Liver (tissue), 9 donors: ENCODE measurements around the gene STYXL2. TPM values are rescaled to one million over a fixed set of nuclear protein-coding genes. Genes with fewer than 3 reads are reported as not detected.

Experiments used
- DNase-seq: peaks from one replicate; pipeline ENCODE4 v3.0.0-alpha.2; 2017; ENCODE audit warnings: low spot score
- H3K27ac ChIP-seq, 2 donors: one replicate each; pipeline ENCODE4 v1.7.0; 2013; ENCODE audit warnings: inconsistent platforms in 2 of 2, low read length in 2 of 2, control low read depth in 1 of 2, low read depth in 1 of 2, mild to moderate bottlenecking in 1 of 2
- H3K27me3 ChIP-seq, 4 donors: one replicate each; pipeline versions ENCODE4 v1.6.1 to v1.7.0; 2013; ENCODE audit warnings: low read length in 3 of 4, inconsistent platforms in 1 of 4, mild to moderate bottlenecking in 1 of 4, moderate library complexity in 1 of 4; ENCODE audit not compliant: control insufficient read depth in 4 of 4, insufficient read depth in 4 of 4
- H3K36me3 ChIP-seq, 4 donors: one replicate each; pipeline versions ENCODE4 v1.6.1 to v1.7.0; 2013; ENCODE audit warnings: low read length in 3 of 4, mild to moderate bottlenecking in 3 of 4, low read depth in 1 of 4, moderate library complexity in 1 of 4; ENCODE audit not compliant: control insufficient read depth in 4 of 4, insufficient read depth in 3 of 4
- H3K4me1 ChIP-seq, 4 donors: one replicate each; pipeline versions ENCODE4 v1.6.1 to v1.7.0; 2013; ENCODE audit warnings: low read length in 3 of 4, mild to moderate bottlenecking in 3 of 4, moderate library complexity in 1 of 4; ENCODE audit not compliant: control insufficient read depth in 4 of 4, insufficient read depth in 4 of 4
- H3K4me3 ChIP-seq, 3 donors: one replicate each; pipeline versions ENCODE4 v1.6.1 to v1.7.0; 2013; ENCODE audit warnings: low read length in 3 of 3, control low read depth in 1 of 3, low read depth in 1 of 3, mild to moderate bottlenecking in 1 of 3
- H3K9ac ChIP-seq, 2 donors: one replicate each; pipeline ENCODE4 v1.7.0; 2013; ENCODE audit warnings: low read length in 2 of 2, mild to moderate bottlenecking in 2 of 2, moderate library complexity in 2 of 2, control low read depth in 1 of 2, low read depth in 1 of 2
- H3K9me3 ChIP-seq, 4 donors: one replicate each; pipeline versions ENCODE4 v1.6.1 to v1.7.0; 2013; ENCODE audit warnings: low read length in 3 of 4; ENCODE audit not compliant: control insufficient read depth in 4 of 4
- EGR1 ChIP-seq, 2 donors: IDR thresholded peaks; 2 replicates each; pipeline ENCODE4 v1.6.1; 2016 to 2018; ENCODE audit warnings: antibody characterized with exemption in 2 of 2, low read depth in 2 of 2
- FOXA1 ChIP-seq: IDR thresholded peaks from 2 replicates; pipeline ENCODE4 v1.6.1; 2016; ENCODE audit warnings: antibody characterized with exemption
- FOXA2 ChIP-seq: IDR thresholded peaks from 2 replicates; pipeline ENCODE4 v1.6.1; 2016; ENCODE audit warnings: antibody characterized with exemption
- GABPA ChIP-seq, 2 donors: IDR thresholded peaks in 1 of 2; conservative IDR thresholded peaks in 1 of 2; 2 replicates each; pipeline ENCODE4 v1.6.1; 2016; ENCODE audit warnings: antibody characterized with exemption in 2 of 2, mild to moderate bottlenecking in 1 of 2, moderate library complexity in 1 of 2
- HNF4A ChIP-seq, 2 donors: conservative IDR thresholded peaks; 2 replicates each; pipeline ENCODE4 v1.6.1; 2016; ENCODE audit warnings: antibody characterized with exemption in 2 of 2, mild to moderate bottlenecking in 2 of 2
- HNF4G ChIP-seq: IDR thresholded peaks from 2 replicates; pipeline ENCODE4 v1.6.1; 2016; ENCODE audit warnings: antibody characterized with exemption
- JUND ChIP-seq, 2 donors: IDR thresholded peaks; 2 replicates each; pipeline ENCODE4 v1.6.1; 2016; ENCODE audit warnings: antibody characterized with exemption in 2 of 2
- NR2F2 ChIP-seq: IDR thresholded peaks from 2 replicates; pipeline ENCODE4 v1.6.1; 2016; ENCODE audit warnings: antibody characterized with exemption
- RAD21 ChIP-seq, 2 donors: IDR thresholded peaks; 2 replicates each; pipeline ENCODE4 v1.6.1; 2016; ENCODE audit warnings: antibody characterized with exemption in 2 of 2, mild to moderate bottlenecking in 2 of 2
- RXRA ChIP-seq, 2 donors: IDR thresholded peaks; 2 replicates each; pipeline ENCODE4 v1.6.1; 2017 to 2018; ENCODE audit warnings: antibody characterized with exemption in 2 of 2, mild to moderate bottlenecking in 1 of 2
- SP1 ChIP-seq: IDR thresholded peaks from 2 replicates; pipeline ENCODE4 v1.6.1; 2018; ENCODE audit warnings: antibody characterized with exemption, mild to moderate bottlenecking
- TAF1 ChIP-seq: conservative IDR thresholded peaks from 2 replicates; pipeline ENCODE4 v1.6.1; 2016; ENCODE audit warnings: antibody characterized with exemption, mild to moderate bottlenecking
- YY1 ChIP-seq: IDR thresholded peaks from 2 replicates; pipeline ENCODE4 v1.6.1; 2016; ENCODE audit warnings: antibody characterized with exemption, mild to moderate bottlenecking
- WGBS: extraction: QIAGEN DNeasy Blood & Tissue Kit; methylation state at CpG from one replicate; pipeline ENCODE4 v1.1.7; 2013; 5-methylcytosine and 5-hydroxymethylcytosine counted together
- polyA plus RNA-seq, 2 donors: library from polyadenylated mRNA; stranded (reverse) in 1 of 2; unstranded in 1 of 2; fragments of 200-250 nt in 1 of 2; fragments of >200 nt in 1 of 2; fragmentation: Nextera tagmentation in 1 of 2; extraction: Ambion mirVana in 1 of 2; gene quantifications; one replicate each; pipeline versions ENCODE4 v1.2.1 to v1.2.3, GENCODE V29; 2013 to 2015
- total RNA-seq, 2 donors: library from RNA; depleted of rRNA; stranded (reverse); fragments of >200 nt; gene quantifications; one replicate each; pipeline ENCODE4 v1.2.3, GENCODE V29; 2014
- TF ChIP-seq, protein P1 (sequence below): IDR thresholded peaks from 2 replicates; pipeline ENCODE4 v1.6.1; 2016; ENCODE audit warnings: antibody characterized with exemption, mild to moderate bottlenecking
- TF ChIP-seq, protein P2 (sequence below): fragments of 150-350 bp; IDR thresholded peaks from 2 replicates; pipeline ENCODE4 v1.5.1; 2017; ENCODE audit warnings: improper control_type of control experiment, low read depth, low read length; ENCODE audit not compliant: missing input control
- TF ChIP-seq, protein P3 (sequence below): IDR thresholded peaks from 2 replicates; pipeline ENCODE4 v1.6.1; 2016; ENCODE audit warnings: antibody characterized with exemption
- TF ChIP-seq, protein P4 (sequence below): IDR thresholded peaks from 2 replicates; pipeline ENCODE4 v1.6.1; 2016; ENCODE audit warnings: antibody characterized with exemption
- TF ChIP-seq, protein P5 (sequence below): IDR thresholded peaks from 2 replicates; pipeline ENCODE4 v1.6.1; 2016; ENCODE audit warnings: antibody characterized with exemption
- donor health status: healthy.
- donor health status: healthy.
- donor health status: healthy.
- donor health status: healthy.
- donor health status: healthy.

The STYXL2 gene
- total RNA-seq: under 1 TPM in 1 of 2 donors, not detected in 1; 0.28 TPM
- polyA plus RNA-seq: not detected

DNA sequence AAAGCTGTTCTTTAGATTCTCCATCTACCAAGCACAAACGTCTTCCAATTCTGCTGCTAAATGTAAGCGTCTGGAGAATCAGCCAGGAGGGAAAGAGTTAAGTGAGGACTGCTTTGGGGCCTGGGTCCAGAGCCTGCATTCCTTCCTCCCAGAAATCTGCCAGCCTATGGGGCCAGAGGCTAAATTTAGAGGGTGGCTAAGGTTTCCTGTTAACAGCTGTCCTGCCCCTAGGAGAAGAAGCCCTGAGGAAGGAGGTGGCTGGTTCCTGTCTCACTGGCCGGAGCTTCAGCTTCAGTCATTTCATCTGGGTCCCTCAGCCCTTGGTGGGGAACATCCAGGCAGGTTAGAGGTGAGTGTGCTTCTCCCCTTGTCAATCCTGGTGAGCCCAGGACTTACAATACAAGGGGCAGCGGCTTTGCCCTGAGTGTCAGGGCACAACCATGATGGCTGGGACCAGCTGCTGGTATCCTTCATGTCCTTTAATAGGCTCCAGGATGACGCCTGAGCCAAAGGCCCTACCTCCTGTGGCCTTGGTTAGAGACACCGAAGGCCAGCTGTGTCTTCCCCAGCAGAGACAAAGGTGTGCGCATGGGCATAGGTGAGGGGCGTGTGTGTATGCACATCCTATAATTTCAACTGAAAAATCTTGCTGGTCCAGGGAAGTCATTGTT lies at the start of gene STYXL2:
TSS of gene STYXL2 (plus strand) at position 230 of the 671 bp plus-strand sequence. CDS start 775 bp downstream, outside the sequence.
- no peak for DNase-seq
- peaks cover 0 to 3% (median 0%) of the 10 kb centered on the region in 4 donors for H3K9me3 ChIP-seq
- no peak within 1 kb of the TSS for H3K4me3 ChIP-seq
- H3K27ac ChIP-seq: no peak within 1 kb of the TSS
- WGBS: 73% methylated on average over 8 of the region's 8 CpGs
- no peaks in the 10 kb centered on the region for H3K36me3 ChIP-seq
- no peak within 1 kb of the TSS for H3K9ac ChIP-seq
- H3K4me1 ChIP-seq: no peaks in the 10 kb centered on the region
- TF ChIP-seq EGR1 (IDR thresholded peaks at IDR 0.05; ENCODE audit: low read depth in 2 of 2) (no peak), GABPA (IDR thresholded peaks at IDR 0.05 in 1 of 2, conservative IDR thresholded peaks at IDR 0.05 in 1 of 2) (no peak), SP1 (no peak), TAF1 (no peak), NR2F2 (no peak), FOXA2 (no peak), FOXA1 (no peak), RAD21 (IDR thresholded peaks at IDR 0.05) (no peak), RXRA (IDR thresholded peaks at IDR 0.05) (no peak), HNF4A (conservative IDR thresholded peaks at IDR 0.05) (no peak), JUND (IDR thresholded peaks at IDR 0.05) (no peak), YY1 (no peak), HNF4G (no peak)
- TF ChIP-seq, protein P1, sequence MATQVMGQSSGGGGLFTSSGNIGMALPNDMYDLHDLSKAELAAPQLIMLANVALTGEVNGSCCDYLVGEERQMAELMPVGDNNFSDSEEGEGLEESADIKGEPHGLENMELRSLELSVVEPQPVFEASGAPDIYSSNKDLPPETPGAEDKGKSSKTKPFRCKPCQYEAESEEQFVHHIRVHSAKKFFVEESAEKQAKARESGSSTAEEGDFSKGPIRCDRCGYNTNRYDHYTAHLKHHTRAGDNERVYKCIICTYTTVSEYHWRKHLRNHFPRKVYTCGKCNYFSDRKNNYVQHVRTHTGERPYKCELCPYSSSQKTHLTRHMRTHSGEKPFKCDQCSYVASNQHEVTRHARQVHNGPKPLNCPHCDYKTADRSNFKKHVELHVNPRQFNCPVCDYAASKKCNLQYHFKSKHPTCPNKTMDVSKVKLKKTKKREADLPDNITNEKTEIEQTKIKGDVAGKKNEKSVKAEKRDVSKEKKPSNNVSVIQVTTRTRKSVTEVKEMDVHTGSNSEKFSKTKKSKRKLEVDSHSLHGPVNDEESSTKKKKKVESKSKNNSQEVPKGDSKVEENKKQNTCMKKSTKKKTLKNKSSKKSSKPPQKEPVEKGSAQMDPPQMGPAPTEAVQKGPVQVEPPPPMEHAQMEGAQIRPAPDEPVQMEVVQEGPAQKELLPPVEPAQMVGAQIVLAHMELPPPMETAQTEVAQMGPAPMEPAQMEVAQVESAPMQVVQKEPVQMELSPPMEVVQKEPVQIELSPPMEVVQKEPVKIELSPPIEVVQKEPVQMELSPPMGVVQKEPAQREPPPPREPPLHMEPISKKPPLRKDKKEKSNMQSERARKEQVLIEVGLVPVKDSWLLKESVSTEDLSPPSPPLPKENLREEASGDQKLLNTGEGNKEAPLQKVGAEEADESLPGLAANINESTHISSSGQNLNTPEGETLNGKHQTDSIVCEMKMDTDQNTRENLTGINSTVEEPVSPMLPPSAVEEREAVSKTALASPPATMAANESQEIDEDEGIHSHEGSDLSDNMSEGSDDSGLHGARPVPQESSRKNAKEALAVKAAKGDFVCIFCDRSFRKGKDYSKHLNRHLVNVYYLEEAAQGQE: no peak
- TF ChIP-seq, protein P2, sequence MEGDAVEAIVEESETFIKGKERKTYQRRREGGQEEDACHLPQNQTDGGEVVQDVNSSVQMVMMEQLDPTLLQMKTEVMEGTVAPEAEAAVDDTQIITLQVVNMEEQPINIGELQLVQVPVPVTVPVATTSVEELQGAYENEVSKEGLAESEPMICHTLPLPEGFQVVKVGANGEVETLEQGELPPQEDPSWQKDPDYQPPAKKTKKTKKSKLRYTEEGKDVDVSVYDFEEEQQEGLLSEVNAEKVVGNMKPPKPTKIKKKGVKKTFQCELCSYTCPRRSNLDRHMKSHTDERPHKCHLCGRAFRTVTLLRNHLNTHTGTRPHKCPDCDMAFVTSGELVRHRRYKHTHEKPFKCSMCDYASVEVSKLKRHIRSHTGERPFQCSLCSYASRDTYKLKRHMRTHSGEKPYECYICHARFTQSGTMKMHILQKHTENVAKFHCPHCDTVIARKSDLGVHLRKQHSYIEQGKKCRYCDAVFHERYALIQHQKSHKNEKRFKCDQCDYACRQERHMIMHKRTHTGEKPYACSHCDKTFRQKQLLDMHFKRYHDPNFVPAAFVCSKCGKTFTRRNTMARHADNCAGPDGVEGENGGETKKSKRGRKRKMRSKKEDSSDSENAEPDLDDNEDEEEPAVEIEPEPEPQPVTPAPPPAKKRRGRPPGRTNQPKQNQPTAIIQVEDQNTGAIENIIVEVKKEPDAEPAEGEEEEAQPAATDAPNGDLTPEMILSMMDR: no peak
- TF ChIP-seq, protein P3, sequence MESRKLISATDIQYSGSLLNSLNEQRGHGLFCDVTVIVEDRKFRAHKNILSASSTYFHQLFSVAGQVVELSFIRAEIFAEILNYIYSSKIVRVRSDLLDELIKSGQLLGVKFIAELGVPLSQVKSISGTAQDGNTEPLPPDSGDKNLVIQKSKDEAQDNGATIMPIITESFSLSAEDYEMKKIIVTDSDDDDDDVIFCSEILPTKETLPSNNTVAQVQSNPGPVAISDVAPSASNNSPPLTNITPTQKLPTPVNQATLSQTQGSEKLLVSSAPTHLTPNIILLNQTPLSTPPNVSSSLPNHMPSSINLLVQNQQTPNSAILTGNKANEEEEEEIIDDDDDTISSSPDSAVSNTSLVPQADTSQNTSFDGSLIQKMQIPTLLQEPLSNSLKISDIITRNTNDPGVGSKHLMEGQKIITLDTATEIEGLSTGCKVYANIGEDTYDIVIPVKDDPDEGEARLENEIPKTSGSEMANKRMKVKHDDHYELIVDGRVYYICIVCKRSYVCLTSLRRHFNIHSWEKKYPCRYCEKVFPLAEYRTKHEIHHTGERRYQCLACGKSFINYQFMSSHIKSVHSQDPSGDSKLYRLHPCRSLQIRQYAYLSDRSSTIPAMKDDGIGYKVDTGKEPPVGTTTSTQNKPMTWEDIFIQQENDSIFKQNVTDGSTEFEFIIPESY: no peak
- TF ChIP-seq, protein P4, sequence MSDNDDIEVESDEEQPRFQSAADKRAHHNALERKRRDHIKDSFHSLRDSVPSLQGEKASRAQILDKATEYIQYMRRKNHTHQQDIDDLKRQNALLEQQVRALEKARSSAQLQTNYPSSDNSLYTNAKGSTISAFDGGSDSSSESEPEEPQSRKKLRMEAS: no peak
- TF ChIP-seq, protein P5, sequence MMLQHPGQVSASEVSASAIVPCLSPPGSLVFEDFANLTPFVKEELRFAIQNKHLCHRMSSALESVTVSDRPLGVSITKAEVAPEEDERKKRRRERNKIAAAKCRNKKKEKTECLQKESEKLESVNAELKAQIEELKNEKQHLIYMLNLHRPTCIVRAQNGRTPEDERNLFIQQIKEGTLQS: no peak
- no peaks in the 10 kb centered on the region for H3K27me3 ChIP-seq
